ENCODE results near the gene DCC.

The DCC gene

DNA sequence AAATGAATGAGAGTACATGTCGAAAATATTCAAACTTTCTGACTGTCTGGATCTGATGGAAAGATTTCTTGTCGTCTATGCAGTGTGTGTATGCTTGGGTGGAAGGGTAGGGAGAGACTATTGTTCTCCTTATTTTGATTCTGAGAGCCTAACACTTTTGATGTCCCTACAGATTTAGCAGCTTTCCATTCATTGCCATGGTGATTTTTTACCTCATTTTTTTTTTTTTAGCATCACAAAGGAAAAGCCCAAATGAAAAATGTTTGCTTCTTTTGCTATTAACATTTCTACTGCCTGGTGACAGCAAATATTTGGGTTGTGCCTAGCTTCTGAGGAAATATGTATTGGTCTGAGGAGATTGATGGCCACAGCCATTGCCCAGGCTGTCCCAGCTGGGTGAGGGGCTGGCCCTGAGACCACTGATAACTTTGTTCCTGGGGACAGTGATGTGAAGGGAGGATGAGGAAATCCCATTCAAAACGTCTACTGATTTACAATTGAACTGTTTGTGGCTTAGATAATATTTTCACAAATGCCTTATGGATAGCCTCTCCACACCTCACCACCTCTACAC is 558.6 kb downstream of the DCC start:
- H3K4me3 ChIP-seq (ENCODE audit: low read length): no peak overlapping the region
- no peak for TF ChIP-seq CTCF (IDR thresholded peaks at IDR 0.05; ENCODE audit: insufficient read depth, low read depth, low read length, missing control alignments)
- DNase-seq (ENCODE audit: low read depth): no peak

DNA sequence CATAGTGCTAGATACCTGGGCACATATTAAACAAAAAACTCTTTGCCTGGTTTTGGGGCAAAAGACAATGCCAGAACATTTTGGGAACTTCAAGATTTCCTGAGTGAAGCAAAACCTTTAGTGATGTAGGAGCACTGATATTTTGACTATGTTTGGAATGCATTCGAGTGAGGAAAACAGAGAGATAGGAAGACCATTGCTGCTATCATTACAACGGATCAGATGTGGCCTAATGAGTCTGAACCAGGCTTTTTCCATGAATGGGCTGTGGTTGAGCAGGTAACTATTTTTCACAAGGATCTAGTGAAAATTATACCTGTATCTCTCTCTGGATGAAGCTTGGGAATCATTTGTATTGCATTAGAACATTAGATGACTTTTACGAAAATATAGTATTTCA is 562.2 kb downstream of the DCC start:
- DNase-seq (ENCODE audit: low read depth): no peak
- H3K4me3 ChIP-seq (ENCODE audit: low read length): no peak overlapping the region
- no peak for TF ChIP-seq CTCF (IDR thresholded peaks at IDR 0.05; ENCODE audit: insufficient read depth, low read depth, low read length, missing control alignments)

DNA sequence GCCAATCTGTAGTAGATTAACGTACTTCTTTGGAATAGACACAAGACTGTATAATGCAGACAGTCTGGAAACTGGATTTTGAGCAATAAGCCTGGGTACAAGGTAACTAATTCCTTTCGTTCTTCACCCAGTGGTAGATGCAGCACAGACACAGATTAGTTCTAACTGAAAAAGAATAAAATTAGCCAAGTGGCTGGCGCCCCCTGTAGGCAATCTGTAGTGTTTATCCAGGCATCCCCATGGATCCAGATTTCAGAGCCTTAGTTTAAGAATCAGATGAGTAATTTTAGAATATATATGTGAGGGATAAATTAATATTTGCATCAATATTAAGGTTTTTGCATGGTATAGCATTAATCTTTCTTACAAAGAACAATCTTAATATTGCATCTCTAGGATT is 563.9 kb downstream of the DCC start:
- DNase-seq (ENCODE audit: low read depth): peak; percentile 43
- TF ChIP-seq CTCF (IDR thresholded peaks at IDR 0.05; ENCODE audit: insufficient read depth, low read depth, low read length, missing control alignments): peak; percentile 58

GRCh38 chr18:52907543-52908308 is 567.7 kb downstream of the DCC start:
- H3K4me3 ChIP-seq (ENCODE audit: low read length): no peak overlapping the region
- no peak for TF ChIP-seq CTCF (IDR thresholded peaks at IDR 0.05; ENCODE audit: insufficient read depth, low read depth, low read length, missing control alignments)
- DNase-seq (ENCODE audit: low read depth): no peak

More for the DNA sequence above, 563.9 kb downstream of the DCC start:
- H3K4me3 ChIP-seq (ENCODE audit: low read length): no peak overlapping the region

GRCh38 chr18:52914148-52914547 is 574.2 kb downstream of the DCC start:
- TF ChIP-seq CTCF (IDR thresholded peaks at IDR 0.05; ENCODE audit: insufficient read depth, low read depth, low read length, missing control alignments): no peak
- no peak overlapping the region for H3K4me3 ChIP-seq (ENCODE audit: low read length)
- no peak for DNase-seq (ENCODE audit: low read depth)

- no peak for DNase-seq (ENCODE audit: low read depth)
- no peak for TF ChIP-seq CTCF (IDR thresholded peaks at IDR 0.05; ENCODE audit: insufficient read depth, low read depth, low read length, missing control alignments)
- no peak overlapping the region for H3K4me3 ChIP-seq (ENCODE audit: low read length)
These were observed 580.7 kb downstream of the DCC start for GRCh38 chr18:52920665-52921064.

- TF ChIP-seq CTCF (IDR thresholded peaks at IDR 0.05; ENCODE audit: insufficient read depth, low read depth, low read length, missing control alignments): no peak
These were observed 593.4 kb downstream of the DCC start for GRCh38 chr18:52933356-52933755.

More at GRCh38 chr18:52933356-52933755, 593.4 kb downstream of the DCC start:
- H3K4me3 ChIP-seq (ENCODE audit: low read length): no peak overlapping the region
- no peak for DNase-seq (ENCODE audit: low read depth)
